IPS-20b (cell line): Measurements from ENCODE around the gene TRPM6.

Experiments
- H3K27ac ChIP-seq: one replicate; pipeline ENCODE4 v1.5.1; 2013; ENCODE audit warnings: low read length
- H3K27me3 ChIP-seq: 2 replicates; pipeline ENCODE4 v1.6.1; 2013; ENCODE audit warnings: mild to moderate bottlenecking, low read length, inconsistent platforms; ENCODE audit not compliant: insufficient read depth
- H3K36me3 ChIP-seq: 2 replicates; pipeline ENCODE4 v1.6.1; 2013; ENCODE audit warnings: low read depth, mild to moderate bottlenecking, inconsistent platforms, low read length, moderate library complexity; ENCODE audit not compliant: insufficient read depth
- H3K4me1 ChIP-seq: 2 replicates; pipeline ENCODE4 v1.6.1; 2013; ENCODE audit warnings: mild to moderate bottlenecking, control low read depth, inconsistent platforms, low read length, moderate library complexity; ENCODE audit not compliant: insufficient read depth
- H3K4me3 ChIP-seq: 2 replicates; pipeline ENCODE4 v1.5.1; 2013; ENCODE audit warnings: mild to moderate bottlenecking, low read length, inconsistent platforms
- H3K9ac ChIP-seq: 2 replicates; pipeline ENCODE4 v1.6.1; 2013; ENCODE audit warnings: low read depth, mild to moderate bottlenecking, inconsistent platforms, low read length, moderate library complexity
- H3K9me3 ChIP-seq: 2 replicates; pipeline ENCODE4 v1.6.1; 2013; ENCODE audit warnings: mild to moderate bottlenecking, low read depth, low read length, inconsistent platforms; ENCODE audit not compliant: insufficient read depth

The TRPM6 gene

DNA sequence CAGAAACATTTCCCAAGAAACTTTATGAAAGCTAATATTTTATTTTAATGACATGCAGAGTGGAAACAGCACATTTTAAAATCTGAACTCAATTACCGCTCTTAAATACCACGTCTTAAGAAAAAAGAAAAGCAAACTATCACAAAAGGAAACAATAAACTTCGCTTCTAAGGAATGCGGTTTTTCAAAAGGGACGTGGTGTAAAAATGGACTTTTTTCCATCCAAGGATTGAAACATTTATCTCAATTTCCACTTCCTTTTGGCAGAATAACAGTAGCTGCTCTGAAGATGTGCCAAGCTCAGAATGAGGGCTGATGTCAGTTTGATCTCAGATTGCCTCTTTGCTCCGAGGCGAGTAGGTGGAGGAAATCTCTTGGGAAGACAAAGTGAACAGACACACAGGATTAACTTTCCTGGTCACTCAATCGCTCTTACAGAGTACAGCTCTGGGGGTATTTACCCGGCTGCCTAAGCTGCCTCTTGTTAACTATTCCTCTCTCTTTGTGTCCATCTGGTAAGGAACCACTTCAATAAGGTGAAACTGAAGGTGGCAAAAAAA is 158.5 kb downstream of the TRPM6 start:
- Histone ChIP-seq H3K27ac (no peak overlapping the region), H3K36me3 (no peaks in the 10 kb centered on the region), H3K9ac (no peak overlapping the region), H3K27me3 (no peaks in the 10 kb centered on the region), H3K4me3 (no peak overlapping the region), H3K4me1 (peaks cover 17% of the 10 kb centered on the region; the same call in 1 of the 2 replicates), H3K9me3 (no peaks in the 10 kb centered on the region)

DNA sequence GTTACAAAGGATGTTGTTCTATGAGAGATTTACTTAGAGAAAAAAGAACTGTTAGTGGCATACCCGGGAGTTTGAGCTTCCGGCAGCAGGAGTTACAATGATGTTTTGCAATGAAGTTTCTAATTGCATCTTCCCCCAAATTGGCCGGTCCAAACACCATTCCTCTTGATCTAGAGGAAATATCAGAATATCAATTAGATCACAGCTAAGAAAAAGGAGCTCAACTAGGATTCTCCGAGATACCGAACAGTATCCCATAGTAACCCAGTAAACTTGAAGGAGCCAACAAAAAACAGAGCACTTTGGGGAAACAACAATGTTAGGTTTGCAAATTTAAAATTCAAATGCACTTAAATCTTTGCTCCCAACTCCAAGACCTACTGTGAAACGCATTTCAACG is 159.5 kb downstream of the TRPM6 start:
- no peaks in the 10 kb centered on the region for H3K9me3 ChIP-seq
- no peak overlapping the region; the same call in 1 of the 2 replicates for H3K9ac ChIP-seq
- H3K4me3 ChIP-seq = 0 out of 2 replicates have a peak overlapping the region, but pooled peaks have one; percentile 20
- H3K36me3 ChIP-seq = no peaks in the 10 kb centered on the region
- H3K27me3 ChIP-seq = no peaks in the 10 kb centered on the region
- H3K27ac ChIP-seq = no peak overlapping the region
- H3K4me1 ChIP-seq = peaks cover 17% of the 10 kb centered on the region; the same call in 1 of the 2 replicates

DNA sequence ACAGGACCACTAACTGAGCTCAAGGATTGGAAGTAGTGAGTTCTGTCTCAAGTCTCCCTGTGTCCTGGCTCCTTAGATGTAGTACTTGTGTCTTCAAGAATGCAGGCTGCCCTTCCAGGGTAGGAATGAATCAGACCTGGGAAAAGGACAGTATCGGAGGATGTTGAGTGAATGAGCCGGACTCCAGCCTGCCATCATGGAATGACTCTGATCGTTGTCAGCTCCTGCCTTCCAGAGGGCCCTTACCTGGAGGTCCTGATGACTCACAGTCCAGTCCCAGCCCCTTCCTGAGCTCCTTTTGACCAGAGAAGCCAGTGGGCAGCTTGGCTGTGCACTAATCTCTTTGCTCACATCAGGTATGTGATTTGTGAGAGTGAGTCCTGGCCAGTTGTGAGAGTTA is 161.1 kb downstream of the TRPM6 start:
- no peaks in the 10 kb centered on the region for H3K9me3 ChIP-seq
- H3K27ac ChIP-seq = no peak overlapping the region
- no peaks in the 10 kb centered on the region for H3K27me3 ChIP-seq
- H3K36me3 ChIP-seq = no peaks in the 10 kb centered on the region
- H3K4me3 ChIP-seq = no peak overlapping the region
- H3K4me1 ChIP-seq = peaks cover 17% of the 10 kb centered on the region; the same call in 1 of the 2 replicates
- no peak overlapping the region for H3K9ac ChIP-seq

DNA sequence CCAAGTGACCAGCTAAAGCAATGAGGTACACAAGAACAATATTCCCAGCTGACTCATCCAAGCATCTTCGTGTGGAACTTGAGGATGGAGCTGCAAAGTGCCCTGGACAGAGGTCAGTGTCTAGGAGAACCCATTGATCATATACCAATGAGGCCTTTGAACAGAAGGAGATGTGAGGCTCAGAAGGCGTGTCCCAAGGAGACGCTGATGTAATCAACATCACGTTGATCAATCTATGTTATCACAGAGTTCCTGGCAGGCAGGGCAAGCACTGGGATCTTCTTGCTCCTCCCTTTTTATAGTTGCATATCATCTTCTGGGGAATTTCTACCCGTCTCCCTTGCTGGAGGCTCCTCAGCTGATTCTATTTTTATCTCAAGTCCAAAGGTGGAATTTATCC is 163.4 kb downstream of the TRPM6 start:
- Histone ChIP-seq H3K4me1 (peaks cover 16% of the 10 kb centered on the region; the same call in 1 of the 2 replicates), H3K27me3 (no peaks in the 10 kb centered on the region), H3K9me3 (no peaks in the 10 kb centered on the region), H3K27ac (no peak overlapping the region), H3K4me3 (no peak overlapping the region), H3K9ac (no peak overlapping the region), H3K36me3 (no peaks in the 10 kb centered on the region)

DNA sequence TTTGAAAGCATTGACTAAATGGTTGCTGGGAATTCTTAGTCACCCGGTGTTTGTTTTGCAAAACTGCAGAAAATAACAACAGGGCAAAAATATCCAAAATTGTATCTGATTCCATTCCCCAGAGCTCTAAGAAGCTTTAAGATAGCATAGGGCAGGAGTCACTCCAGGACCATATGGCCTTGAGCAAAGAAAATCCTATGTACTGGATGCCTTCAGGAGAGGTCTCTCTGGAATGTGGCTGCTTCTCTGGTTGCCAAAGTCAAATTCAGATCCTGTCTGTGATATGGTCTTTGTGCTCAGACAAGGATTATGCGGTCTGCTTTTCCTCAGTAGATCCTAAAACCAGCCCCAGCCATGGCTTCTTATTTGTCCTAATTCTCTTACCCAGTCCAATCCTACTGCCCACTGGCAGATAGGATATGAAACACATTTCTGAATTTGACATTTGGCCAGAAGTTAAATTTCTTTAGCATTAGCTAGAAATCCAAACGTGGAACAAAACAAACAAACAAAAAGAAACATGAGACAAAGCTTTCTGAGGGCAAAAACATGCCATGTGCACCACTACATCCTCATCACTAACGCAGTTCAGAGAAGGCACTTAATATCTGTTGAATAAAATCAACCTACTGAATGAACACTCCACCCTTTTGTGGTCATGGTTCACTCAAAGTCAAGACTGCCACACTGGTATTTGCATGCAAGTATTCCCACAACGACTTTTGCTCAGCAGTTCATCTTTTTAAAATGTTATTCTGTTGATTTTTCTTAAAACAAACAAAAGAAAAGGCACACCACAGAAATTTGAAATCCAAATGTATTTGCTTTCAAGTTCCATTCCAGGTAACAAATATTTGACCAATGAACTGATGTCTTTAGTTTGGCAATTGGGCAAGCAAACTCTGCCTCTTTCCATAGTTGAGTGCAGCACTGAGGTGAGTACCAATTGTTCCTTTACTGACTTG is 165.7 kb downstream of the TRPM6 start:
- no peaks in the 10 kb centered on the region for H3K4me1 ChIP-seq
- H3K27me3 ChIP-seq = no peaks in the 10 kb centered on the region
- H3K36me3 ChIP-seq = no peaks in the 10 kb centered on the region
- no peak overlapping the region for H3K27ac ChIP-seq
- no peak overlapping the region for H3K4me3 ChIP-seq
- no peak overlapping the region for H3K9ac ChIP-seq
- no peaks in the 10 kb centered on the region for H3K9me3 ChIP-seq

DNA sequence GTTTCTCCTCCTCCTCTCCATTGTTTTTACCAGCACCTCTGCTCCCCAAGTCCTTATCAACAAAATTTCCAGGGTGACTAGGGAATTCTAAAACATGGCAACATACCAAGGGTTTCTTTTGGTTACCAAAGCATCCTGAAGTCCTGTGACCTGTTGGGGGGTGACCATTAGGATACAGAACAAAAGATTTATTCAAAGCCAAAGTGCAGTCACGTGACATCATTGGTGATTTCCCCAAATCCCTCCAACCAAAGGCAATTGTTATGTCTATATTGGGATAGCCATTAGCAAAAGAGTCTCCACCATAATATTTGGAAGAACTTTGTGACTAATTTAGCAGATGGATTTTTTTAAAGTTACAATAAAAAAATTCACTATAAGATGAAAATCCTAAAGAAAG is 168.4 kb downstream of the TRPM6 start:
- no peak overlapping the region for H3K4me3 ChIP-seq
- H3K27ac ChIP-seq = no peak overlapping the region
- no peaks in the 10 kb centered on the region for H3K36me3 ChIP-seq
- no peaks in the 10 kb centered on the region for H3K4me1 ChIP-seq
- no peak overlapping the region for H3K9ac ChIP-seq
- no peaks in the 10 kb centered on the region for H3K27me3 ChIP-seq
- no peaks in the 10 kb centered on the region for H3K9me3 ChIP-seq

DNA sequence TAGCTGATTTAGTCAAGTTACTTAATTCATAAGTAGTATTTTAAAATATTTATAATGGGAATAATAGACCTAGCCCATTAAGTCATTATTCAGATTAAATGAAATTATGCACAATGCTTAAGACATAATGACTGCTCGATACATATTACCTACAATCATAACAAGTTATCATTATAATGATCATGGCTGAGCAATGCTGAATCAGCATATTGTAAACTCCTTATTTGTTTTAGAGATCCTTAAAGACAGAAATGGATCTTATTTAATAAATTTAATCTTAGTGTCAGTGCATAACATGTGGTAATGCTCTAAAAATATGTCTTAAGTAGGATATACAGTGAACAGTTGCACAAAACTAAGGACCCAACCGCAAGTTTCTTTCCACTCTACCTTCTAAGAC is 169.0 kb downstream of the TRPM6 start:
- Histone ChIP-seq H3K4me3 (no peak overlapping the region), H3K27ac (no peak overlapping the region), H3K4me1 (no peaks in the 10 kb centered on the region), H3K36me3 (no peaks in the 10 kb centered on the region), H3K9me3 (no peaks in the 10 kb centered on the region), H3K9ac (no peak overlapping the region), H3K27me3 (no peaks in the 10 kb centered on the region)

DNA sequence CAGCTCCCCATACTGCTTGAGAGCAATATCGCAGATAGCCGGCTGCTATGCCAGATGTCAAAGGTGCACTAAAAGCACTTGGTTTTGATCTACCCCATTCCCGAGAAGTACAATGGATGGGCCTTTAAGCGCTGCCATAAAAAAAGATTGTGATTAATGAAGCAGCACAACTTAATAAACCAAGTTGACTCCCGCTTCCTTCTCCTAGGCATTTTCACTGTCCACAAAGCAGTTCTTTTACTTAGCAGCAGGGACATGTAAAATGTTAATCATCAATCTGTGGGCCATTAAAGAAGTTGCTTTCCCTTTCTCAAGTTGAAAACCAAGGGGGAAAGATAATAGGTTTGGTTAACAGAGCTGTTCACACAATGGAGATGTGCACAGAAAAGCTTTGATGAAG is 176.4 kb downstream of the TRPM6 start:
- H3K27ac ChIP-seq = no peak overlapping the region
- H3K36me3 ChIP-seq = no peaks in the 10 kb centered on the region
- no peak overlapping the region for H3K9ac ChIP-seq
- no peaks in the 10 kb centered on the region for H3K9me3 ChIP-seq
- no peaks in the 10 kb centered on the region for H3K4me1 ChIP-seq
- H3K27me3 ChIP-seq = no peaks in the 10 kb centered on the region
- no peak overlapping the region for H3K4me3 ChIP-seq

DNA sequence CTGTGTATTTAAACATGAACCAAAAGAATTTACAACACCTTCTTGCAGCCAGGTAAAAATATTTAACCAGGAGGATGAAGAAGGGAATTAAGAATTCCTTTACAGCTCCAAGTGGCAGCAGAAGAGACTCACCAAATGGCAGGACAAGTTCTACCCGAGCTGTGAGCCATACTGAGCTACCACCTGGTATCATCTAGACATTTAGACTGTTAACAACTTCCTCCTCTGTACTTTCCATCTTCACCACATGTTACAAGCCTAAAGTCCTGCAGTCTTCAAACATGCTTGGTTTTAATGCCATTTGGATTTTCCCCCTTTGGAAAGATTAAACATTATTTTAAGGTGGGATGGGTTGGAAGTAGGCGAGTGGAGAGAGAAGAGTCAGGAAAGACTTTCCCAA is 190.2 kb downstream of the TRPM6 start:
- no peak overlapping the region for H3K4me3 ChIP-seq
- no peak overlapping the region for H3K27ac ChIP-seq
- no peak overlapping the region for H3K9ac ChIP-seq
- H3K4me1 ChIP-seq = no peaks in the 10 kb centered on the region
- H3K27me3 ChIP-seq = no peaks in the 10 kb centered on the region
- no peaks in the 10 kb centered on the region for H3K36me3 ChIP-seq
- H3K9me3 ChIP-seq = no peaks in the 10 kb centered on the region

DNA sequence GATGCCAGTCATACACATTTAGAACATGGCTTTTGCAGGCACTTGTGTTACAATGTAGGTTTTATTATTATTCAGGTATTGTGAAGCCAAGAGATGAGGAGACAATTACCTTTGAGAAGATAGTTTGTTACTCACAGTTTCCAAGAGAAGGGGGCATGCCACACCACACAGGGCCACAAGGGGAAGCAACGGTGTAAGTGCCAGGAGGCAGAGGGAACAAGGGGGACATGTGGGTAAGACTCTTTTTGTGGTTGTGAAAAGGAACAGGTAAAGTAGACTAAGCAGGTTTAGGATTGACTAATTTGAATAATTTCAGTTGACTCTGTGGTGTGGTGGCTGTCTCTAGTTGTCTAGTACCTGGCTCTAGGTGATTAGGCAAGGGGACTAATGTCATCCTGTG is 191.2 kb downstream of the TRPM6 start:
- H3K9me3 ChIP-seq = no peaks in the 10 kb centered on the region
- H3K27ac ChIP-seq = no peak overlapping the region
- no peaks in the 10 kb centered on the region for H3K4me1 ChIP-seq
- H3K27me3 ChIP-seq = no peaks in the 10 kb centered on the region
- no peak overlapping the region for H3K9ac ChIP-seq
- no peak overlapping the region for H3K4me3 ChIP-seq
- H3K36me3 ChIP-seq = no peaks in the 10 kb centered on the region

DNA sequence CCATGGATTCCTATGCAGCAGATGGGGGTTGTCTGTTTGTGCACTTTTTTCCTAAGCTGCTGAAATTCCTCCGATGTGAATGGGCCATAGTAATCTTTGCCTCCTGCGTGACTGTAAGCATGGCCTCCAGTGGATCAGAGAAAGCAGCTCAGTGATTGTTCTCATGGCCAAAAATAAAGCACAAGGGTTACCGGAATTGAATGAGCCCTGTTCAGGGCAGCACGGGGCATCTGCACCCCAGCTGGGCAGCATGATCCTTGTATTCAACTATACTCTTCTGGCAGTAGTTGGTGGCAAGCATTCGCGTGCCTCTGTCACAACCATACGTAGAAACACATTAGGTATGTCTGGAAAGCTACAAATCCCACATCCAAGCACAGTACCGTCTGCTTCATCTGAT is 196.7 kb downstream of the TRPM6 start:
- no peaks in the 10 kb centered on the region for H3K9me3 ChIP-seq
- no peaks in the 10 kb centered on the region for H3K4me1 ChIP-seq
- no peak overlapping the region for H3K27ac ChIP-seq
- no peaks in the 10 kb centered on the region for H3K36me3 ChIP-seq
- H3K9ac ChIP-seq = no peak overlapping the region
- H3K4me3 ChIP-seq = no peak overlapping the region
- no peaks in the 10 kb centered on the region for H3K27me3 ChIP-seq

DNA sequence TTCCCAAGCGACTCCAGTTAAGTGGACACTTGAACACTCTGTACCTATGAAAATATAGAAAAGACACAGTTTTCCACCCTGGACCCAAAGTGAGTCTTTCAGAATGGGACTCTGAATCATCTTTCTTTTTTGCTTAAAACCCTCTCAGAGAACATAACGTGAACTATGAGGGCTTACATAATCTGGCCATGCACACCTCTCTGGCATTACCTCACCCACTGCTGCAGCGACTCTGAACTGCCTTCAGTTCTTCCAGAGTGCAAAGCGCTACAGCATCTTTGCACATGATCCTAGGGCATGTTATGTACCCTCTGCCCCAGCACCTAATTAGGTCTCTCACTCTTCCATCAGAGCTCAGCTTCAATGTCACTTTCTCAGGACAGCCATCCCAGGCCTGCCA is 204.4 kb downstream of the TRPM6 start:
- H3K36me3 ChIP-seq = no peaks in the 10 kb centered on the region
- no peaks in the 10 kb centered on the region for H3K9me3 ChIP-seq
- H3K27me3 ChIP-seq = no peaks in the 10 kb centered on the region

More for the DNA sequence above, 204.4 kb downstream of the TRPM6 start:
- no peak overlapping the region for H3K9ac ChIP-seq
- no peak overlapping the region for H3K4me3 ChIP-seq
- no peak overlapping the region for H3K27ac ChIP-seq
- peaks cover 3% of the 10 kb centered on the region; the same call in 1 of the 2 replicates for H3K4me1 ChIP-seq
